ENCODE results near the gene ADAMTSL1.

DNA sequence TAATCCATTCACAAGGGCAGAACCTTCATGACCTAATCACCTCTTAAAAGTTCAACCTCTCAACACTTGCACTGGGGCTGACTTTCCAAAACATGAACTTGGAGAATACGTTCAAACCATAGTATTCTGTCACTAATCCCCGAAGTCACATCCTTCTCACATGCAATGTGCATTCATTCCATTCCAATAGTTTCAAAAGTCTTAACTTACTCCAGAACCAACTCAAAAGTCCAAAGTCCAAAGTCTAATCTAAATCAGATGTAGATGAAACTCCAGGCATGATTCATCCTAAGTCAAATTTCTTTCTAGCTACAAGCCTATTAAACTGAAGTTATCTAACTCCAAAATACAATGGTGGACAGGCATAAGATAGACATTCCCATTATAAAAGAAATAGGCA, 21.7 kb upstream of the ADAMTSL1 start:
- TF ChIP-seq, protein P1, sequence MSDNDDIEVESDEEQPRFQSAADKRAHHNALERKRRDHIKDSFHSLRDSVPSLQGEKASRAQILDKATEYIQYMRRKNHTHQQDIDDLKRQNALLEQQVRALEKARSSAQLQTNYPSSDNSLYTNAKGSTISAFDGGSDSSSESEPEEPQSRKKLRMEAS (CRISPR knock-in tag; IDR thresholded peaks at IDR 0.05): no peak
- TF ChIP-seq, protein P2, sequence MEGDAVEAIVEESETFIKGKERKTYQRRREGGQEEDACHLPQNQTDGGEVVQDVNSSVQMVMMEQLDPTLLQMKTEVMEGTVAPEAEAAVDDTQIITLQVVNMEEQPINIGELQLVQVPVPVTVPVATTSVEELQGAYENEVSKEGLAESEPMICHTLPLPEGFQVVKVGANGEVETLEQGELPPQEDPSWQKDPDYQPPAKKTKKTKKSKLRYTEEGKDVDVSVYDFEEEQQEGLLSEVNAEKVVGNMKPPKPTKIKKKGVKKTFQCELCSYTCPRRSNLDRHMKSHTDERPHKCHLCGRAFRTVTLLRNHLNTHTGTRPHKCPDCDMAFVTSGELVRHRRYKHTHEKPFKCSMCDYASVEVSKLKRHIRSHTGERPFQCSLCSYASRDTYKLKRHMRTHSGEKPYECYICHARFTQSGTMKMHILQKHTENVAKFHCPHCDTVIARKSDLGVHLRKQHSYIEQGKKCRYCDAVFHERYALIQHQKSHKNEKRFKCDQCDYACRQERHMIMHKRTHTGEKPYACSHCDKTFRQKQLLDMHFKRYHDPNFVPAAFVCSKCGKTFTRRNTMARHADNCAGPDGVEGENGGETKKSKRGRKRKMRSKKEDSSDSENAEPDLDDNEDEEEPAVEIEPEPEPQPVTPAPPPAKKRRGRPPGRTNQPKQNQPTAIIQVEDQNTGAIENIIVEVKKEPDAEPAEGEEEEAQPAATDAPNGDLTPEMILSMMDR (IDR thresholded peaks at IDR 0.05): no peak
- TF ChIP-seq, protein P3, sequence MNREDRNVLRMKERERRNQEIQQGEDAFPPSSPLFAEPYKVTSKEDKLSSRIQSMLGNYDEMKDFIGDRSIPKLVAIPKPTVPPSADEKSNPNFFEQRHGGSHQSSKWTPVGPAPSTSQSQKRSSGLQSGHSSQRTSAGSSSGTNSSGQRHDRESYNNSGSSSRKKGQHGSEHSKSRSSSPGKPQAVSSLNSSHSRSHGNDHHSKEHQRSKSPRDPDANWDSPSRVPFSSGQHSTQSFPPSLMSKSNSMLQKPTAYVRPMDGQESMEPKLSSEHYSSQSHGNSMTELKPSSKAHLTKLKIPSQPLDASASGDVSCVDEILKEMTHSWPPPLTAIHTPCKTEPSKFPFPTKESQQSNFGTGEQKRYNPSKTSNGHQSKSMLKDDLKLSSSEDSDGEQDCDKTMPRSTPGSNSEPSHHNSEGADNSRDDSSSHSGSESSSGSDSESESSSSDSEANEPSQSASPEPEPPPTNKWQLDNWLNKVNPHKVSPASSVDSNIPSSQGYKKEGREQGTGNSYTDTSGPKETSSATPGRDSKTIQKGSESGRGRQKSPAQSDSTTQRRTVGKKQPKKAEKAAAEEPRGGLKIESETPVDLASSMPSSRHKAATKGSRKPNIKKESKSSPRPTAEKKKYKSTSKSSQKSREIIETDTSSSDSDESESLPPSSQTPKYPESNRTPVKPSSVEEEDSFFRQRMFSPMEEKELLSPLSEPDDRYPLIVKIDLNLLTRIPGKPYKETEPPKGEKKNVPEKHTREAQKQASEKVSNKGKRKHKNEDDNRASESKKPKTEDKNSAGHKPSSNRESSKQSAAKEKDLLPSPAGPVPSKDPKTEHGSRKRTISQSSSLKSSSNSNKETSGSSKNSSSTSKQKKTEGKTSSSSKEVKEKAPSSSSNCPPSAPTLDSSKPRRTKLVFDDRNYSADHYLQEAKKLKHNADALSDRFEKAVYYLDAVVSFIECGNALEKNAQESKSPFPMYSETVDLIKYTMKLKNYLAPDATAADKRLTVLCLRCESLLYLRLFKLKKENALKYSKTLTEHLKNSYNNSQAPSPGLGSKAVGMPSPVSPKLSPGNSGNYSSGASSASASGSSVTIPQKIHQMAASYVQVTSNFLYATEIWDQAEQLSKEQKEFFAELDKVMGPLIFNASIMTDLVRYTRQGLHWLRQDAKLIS (CRISPR knock-in tag; IDR thresholded peaks at IDR 0.05; ENCODE audit: borderline replicate concordance): no peak
- TF ChIP-seq NFE2L1 (CRISPR knock-in tag; IDR thresholded peaks at IDR 0.05) (no peak), ZNF416 (CRISPR knock-in tag; IDR thresholded peaks at IDR 0.05) (no peak)
